Measurements from ENCODE around the gene CBX5. TPM values are rescaled to one million over a fixed set of nuclear protein-coding genes. Genes with fewer than 3 reads are reported as not detected.

CBX5 gene
- total and polyA plus RNA-seq, 9 of the 15 experiments (the other 6 are each of a cell fraction or from before 2014, with no cell fraction given), result 32.6 to 102 (median 59.2) TPM

GRCh38 chr12:54325442-54326109 is 45.7 kb upstream of the CBX5 start (continued):
- TF ChIP-seq ZNF407 (IDR thresholded peaks at IDR 0.05; ENCODE audit: low read depth) (0 out of 2 replicates have a peak, but pooled peaks have one; percentile 23), CREB3 (tag; conservative IDR thresholded peaks at IDR 0.05; ENCODE audit: low read depth) (peak; percentile 70; the same call in 1 of the 2 replicates), ZNF592 (IDR thresholded peaks at IDR 0.05) (peak; percentile 78; the same call in 1 of the 2 replicates), THRAP3 (IDR thresholded peaks at IDR 0.05; ENCODE audit: borderline replicate concordance) (0 out of 2 replicates have a peak, but pooled peaks have one; percentile 79), ZBTB43 (CRISPR knock-in tag; IDR thresholded peaks at IDR 0.05) (0 out of 2 replicates have a peak, but pooled peaks have one; percentile 35), DPF2 (IDR thresholded peaks at IDR 0.05) (0 out of 2 replicates have a peak, but pooled peaks have one; percentile 25), ELF2 (CRISPR knock-in tag; IDR thresholded peaks at IDR 0.05) (0 out of 2 replicates have a peak, but pooled peaks have one; percentile 61), NFRKB (IDR thresholded peaks at IDR 0.05; ENCODE audit: low read depth) (peak; percentile 97; the same call in 1 of the 2 replicates), CHD1 (IDR thresholded peaks at IDR 0.05; ENCODE audit: low read length) (peak; percentile 80), MXD1 (CRISPR knock-in tag; IDR thresholded peaks at IDR 0.05; ENCODE audit: borderline replicate concordance, poor library complexity, severe bottlenecking) (peak; percentile 41)
